GM19099 (cell line): ENCODE results near the gene NFATC4.

Source experiments
- POLR2A ChIP-seq: IDR thresholded peaks from 3 replicates; pipeline ENCODE4 v1.6.1; 2011; ENCODE audit warnings: low read depth; ENCODE audit not compliant: insufficient read length; ENCODE audit errors: extremely low read depth

NFATC4 gene

GRCh38 chr14:24417832-24418491 is 50.0 kb downstream of the NFATC4 start:
- no peak for TF ChIP-seq POLR2A

DNA sequence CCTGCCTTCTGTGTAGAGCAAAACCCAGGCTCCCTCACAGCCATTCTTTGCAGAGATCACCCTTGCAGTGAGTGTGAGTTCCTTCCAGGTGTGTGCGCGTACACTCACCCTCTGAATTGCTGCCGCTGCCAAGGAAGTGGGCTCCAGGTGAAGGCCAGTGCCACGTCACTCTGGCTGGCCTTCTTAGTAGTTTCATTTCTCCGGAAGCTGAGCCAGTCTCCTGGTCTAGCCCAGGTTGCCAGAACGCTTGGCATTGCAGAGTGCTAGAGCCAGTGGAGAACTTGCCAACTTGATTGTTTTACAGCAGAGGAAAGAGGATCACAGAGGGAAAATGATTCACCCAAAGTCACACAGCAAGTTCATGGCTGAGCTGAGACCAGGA is 50.5 kb downstream of the NFATC4 start:
- TF ChIP-seq POLR2A, result no peak

- TF ChIP-seq POLR2A, result no peak
These were observed 54.3 kb downstream of the NFATC4 start for GRCh38 chr14:24422261-24422660.

DNA sequence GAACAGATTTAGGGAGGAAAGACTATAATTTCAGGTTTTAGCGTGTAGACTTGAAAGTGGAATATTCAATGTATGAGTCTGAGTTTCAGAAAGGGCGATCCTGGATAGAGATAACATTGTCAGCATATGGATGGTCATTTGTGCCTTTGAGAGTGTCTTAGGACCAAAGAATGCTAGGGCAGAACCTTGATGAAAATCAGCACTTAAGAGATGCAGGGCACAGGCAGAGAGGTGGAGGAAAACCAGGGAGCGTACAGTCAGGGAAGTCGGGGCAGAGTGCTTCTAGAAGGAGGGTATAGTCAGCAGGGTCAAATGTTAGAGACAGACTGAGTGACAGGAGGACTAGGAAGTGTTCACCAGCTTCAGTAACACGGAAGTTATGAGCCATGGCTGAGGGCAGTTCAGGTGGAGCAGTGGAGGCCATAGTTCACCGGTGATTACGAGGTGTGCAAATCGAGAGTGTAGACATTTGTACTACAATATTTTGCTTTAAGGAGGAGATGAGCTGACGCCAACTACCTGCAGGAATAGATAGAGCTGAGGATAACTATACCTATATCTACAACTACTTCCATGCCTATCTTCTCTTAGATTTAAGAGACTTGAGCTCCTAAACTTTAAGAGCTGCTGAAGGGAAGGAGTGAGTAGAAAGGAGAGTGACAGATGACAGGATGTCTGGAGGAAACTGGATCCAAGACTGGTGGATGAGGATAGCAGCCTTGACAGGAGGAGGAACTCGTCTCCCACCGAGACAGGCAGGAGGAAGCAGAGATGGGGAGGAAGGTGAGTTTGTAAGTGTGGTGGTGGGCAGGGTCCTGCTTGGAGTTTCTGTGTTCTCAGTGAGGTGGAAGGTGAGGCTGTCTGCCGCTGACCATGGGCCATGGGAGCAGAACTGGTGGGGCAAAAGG is 55.0 kb downstream of the NFATC4 start:
- TF ChIP-seq POLR2A, result no peak

- TF ChIP-seq POLR2A, result no peak
These were observed 57.7 kb downstream of the NFATC4 start for GRCh38 chr14:24425704-24426103.

DNA sequence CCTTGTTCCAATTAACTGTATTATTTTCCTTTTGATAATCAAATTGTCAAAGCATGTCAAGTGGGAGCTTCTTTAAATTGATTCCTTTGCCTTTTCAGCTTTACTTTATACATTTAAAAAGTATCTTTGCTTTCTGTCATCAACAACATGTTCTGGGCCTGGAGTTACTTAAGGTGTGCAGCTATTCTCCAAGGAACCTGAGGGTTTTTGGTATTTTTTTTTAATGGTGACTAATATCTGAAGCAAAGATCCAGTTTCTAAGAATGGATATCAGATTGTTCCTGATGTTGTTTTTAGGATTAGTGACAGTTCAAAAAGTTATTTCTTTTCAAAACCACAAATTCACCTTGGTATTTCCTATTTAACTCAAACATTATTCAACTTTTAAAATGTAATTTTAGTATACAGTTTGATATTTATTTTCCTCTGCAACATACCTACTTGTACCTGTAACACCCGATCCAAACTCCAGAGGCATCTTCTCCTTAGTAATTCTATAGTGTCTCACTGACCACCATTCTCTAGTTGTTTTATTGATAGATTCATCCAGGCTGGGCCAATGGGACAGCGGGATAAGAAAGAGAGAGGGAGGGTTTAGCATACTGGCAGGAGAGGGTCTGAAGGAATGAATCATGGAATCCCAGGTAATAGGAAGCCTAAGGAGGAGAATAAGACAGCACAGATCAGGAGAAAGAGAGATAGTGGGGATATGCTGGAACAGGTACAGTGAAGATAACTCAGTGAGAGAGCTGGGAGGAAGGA is 58.3 kb downstream of the NFATC4 start:
- TF ChIP-seq POLR2A, result no peak

GRCh38 chr14:24426912-24427536 is 59.0 kb downstream of the NFATC4 start:
- no peak for TF ChIP-seq POLR2A

DNA sequence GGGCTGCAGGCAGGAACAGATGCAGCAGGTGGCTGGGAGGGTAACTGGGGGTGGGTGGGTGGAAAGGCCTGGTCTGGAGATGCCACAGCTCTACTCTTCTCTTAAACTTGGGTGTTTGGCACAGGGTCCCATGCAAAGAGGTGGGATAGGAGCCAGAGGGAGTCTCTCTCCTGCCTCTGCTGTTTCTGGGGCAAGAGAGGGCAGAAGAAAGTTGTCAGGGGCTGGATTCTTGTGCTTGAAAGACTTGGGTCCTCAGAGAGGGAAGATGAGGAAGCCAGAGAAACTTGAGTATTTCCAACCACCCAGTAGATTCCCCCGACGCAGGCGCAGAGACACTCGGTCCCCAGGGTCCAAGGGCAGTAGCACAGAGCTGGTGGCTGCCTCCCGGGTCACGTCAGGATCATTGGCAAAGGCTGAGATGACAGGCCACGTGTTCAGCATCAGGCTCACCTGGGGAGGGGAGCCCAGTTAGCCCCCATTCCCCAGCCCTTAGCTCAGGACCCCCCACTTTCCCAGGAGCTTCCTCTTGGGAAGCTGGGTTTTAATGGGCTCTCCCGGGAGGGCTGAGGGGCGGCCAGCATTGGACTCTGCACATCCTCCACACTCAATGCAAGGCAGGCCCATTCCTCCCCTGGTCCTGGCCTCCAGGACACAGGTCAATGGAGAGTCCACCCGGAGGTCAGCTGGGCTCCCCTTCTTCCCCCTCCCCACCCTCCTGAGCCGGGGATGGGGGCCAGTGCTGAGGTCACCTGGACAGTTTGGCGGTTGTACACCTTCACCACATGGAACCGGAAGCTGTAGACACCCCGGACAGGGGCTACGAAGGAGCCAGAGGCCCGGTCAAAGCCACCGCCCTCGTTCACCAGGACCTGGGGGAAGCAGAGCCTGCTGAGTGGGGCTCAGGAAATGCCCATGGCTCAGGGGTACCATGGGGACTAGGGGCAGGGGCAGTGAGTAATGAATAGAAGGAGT is 59.8 kb downstream of the NFATC4 start:
- no peak for TF ChIP-seq POLR2A

GRCh38 chr14:24428628-24429394 is 60.8 kb downstream of the NFATC4 start:
- no peak for TF ChIP-seq POLR2A
